Measurements from ENCODE around the gene ERBB2. TPM values are rescaled to one million over a fixed set of nuclear protein-coding genes. Genes with fewer than 3 reads are reported as not detected.

The ERBB2 gene
- total RNA-seq, 4 donors from 2014 or later = 8.5 to 13.2 (median 12.3) TPM

- TF ChIP-seq, protein P1, sequence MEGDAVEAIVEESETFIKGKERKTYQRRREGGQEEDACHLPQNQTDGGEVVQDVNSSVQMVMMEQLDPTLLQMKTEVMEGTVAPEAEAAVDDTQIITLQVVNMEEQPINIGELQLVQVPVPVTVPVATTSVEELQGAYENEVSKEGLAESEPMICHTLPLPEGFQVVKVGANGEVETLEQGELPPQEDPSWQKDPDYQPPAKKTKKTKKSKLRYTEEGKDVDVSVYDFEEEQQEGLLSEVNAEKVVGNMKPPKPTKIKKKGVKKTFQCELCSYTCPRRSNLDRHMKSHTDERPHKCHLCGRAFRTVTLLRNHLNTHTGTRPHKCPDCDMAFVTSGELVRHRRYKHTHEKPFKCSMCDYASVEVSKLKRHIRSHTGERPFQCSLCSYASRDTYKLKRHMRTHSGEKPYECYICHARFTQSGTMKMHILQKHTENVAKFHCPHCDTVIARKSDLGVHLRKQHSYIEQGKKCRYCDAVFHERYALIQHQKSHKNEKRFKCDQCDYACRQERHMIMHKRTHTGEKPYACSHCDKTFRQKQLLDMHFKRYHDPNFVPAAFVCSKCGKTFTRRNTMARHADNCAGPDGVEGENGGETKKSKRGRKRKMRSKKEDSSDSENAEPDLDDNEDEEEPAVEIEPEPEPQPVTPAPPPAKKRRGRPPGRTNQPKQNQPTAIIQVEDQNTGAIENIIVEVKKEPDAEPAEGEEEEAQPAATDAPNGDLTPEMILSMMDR (IDR thresholded peaks at IDR 0.05; ENCODE audit: low read depth) = no peak
Measured at GRCh38 chr17:39672522-39673334, 27.1 kb upstream of the ERBB2 start.

DNA sequence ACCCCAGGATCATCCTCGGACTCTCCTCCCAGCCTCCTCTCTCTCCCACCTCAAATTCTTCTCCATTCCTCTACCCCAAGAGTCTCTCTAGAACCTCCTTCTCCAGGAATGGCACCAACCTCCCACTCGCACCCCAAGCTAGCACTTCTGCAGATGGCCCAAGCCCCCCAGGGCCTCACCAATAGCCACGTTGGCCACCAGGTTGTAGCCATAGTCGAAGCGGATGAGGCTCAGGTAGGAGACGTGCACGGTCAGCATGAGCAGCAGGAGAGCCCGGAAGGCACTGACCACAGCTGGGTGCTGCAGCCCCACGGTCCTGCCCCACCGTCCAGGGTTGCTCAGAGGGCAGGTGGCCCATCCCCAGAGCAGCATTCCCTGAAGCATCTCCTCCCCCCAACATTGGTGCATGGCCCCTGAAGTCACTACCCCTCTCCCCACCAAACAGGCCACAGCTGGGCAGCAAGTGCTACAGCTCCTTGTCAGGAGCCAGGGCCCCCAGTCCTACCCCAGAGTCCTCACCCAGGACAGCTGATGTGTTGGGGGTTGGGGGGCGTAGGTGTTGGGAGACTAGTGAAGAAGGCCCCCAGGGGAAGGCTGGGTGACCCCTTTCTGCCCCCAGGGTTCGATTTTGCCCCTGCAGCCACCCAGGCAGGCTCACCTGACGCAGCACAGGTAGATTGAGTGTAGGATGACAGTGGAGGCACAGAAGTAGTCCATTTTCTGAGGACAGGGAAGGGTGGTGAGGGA, 26.4 kb upstream of the ERBB2 start:
- TF ChIP-seq, protein P1 (IDR thresholded peaks at IDR 0.05; ENCODE audit: low read depth) = no peak

DNA sequence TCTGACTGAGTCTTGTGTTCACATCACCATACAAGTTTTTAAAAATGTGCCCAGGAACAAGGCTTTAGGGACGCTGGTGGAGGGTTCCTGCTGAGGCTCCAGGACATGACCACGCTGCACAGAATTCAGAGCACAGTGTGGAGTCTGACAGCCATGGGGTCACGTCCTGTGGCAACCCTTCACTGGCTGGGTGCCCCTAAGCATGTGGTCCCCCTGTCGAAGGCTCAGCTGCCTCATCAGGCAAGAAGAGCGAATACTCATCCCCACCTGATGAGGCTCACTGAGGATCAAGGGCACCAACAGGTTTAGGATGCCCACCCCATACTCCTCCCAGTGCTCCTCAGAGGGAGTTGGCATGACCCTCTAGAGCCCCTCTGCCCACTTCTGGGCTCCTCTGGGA, 25.7 kb upstream of the ERBB2 start:
- TF ChIP-seq, protein P1 (IDR thresholded peaks at IDR 0.05; ENCODE audit: low read depth) = no peak

DNA sequence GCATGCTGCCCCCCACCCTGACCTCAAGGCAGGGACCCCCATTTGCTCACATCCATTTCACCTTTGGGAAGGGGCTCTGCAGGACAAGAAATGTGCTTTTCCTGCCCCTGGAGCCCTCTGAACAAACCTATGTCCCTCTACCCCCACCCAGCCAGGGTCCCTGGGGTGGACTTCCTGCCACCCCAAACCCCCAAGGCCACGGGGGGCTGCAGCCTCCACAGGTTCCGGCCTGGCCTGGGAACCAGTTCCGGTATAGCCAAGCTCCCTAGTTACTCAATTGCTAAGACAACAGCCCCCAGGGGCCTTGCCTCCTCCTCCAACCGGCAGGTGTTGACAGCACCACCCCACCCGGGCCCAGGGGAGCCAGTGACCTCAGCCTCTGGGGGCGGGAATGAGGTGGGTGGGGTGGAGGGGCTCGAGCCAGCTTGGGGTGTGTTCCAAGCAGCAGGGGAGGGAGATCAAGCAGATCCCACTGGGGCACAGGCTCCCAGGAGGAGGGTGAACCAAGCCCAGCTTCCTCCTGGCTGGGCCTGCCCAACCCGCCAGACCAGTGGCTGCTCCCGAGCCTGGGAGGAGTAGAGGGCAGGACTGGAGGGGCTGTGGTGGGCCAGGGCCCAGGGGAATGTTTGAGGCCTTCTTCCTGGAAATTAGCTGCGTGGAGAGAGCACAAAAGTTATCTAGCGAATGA, 25.0 kb upstream of the ERBB2 start:
- TF ChIP-seq, protein P1 (IDR thresholded peaks at IDR 0.05; ENCODE audit: low read depth) = no peak

- TF ChIP-seq, protein P1 (IDR thresholded peaks at IDR 0.05; ENCODE audit: low read depth) = no peak
Measured at GRCh38 chr17:39675390-39676082, 24.3 kb upstream of the ERBB2 start.

DNA sequence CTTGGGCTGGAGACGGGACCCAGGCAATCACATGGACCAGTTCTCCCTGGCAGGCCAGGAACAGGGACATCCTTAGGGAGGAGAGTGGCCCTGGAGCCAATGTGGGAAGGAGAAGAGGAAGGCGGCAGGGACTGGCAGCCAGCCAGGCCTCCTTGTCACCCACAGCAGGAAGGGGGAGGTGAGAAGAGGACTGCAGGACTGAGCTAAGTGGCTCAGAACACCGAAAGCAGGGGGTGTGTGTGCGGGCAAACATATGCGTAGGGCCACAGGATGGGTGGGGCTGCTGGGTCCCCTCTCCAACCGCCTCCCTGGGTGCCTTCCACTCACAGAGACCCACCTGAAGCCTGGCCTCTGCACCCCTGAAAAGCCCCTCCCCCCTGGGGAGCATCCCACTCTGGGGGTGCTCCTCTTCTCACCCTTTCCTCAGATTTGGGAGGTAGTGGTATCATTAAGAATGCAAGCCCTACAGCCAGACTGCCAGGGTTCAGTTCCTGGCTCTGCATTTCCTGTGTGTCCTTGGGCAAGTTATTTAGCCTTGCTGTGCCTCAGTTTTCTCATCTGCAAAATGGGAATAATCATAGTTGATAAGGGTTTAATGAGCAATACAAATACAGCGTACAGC, 23.6 kb upstream of the ERBB2 start:
- TF ChIP-seq, protein P1 (IDR thresholded peaks at IDR 0.05; ENCODE audit: low read depth) = no peak
